Esophagus muscularis mucosa (tissue), 4 donors: ENCODE data around the gene VPREB3. TPM values are rescaled to one million over a fixed set of nuclear protein-coding genes. Genes with fewer than 3 reads are reported as not detected.
A peak's percentile ranks its signal among the peaks of the same experiment; 100 is the strongest.

Experiments
- DNase-seq: peaks from one replicate; pipeline ENCODE4 v3.0.0-alpha.2; 2017; ENCODE audit errors: extremely low spot score
- H3K27ac ChIP-seq, 4 donors: fragments of 200-600 bp; sonication (generic); replicated peaks in 1 of 4; 1 replicate in 3 of 4; 2 replicates in 1 of 4; pipeline ENCODE4 v1.5.1; 2016 to 2019; ENCODE audit warnings: mild to moderate bottlenecking in 1 of 4
- H3K27me3 ChIP-seq, 4 donors: fragments of 200-600 bp; sonication (generic); one replicate each; pipeline versions ENCODE4 v1.5.1 to v1.6.0; 2016 to 2019
- H3K36me3 ChIP-seq, 4 donors: fragments of 200-600 bp; sonication (generic); one replicate each; pipeline ENCODE4 v1.5.1; 2016 to 2019
- H3K4me1 ChIP-seq, 4 donors: fragments of 200-600 bp; sonication (generic); one replicate each; pipeline ENCODE4 v1.5.1; 2016 to 2019
- H3K4me3 ChIP-seq, 4 donors: fragments of 200-600 bp; sonication (generic); 1 replicate in 2 of 4; 2 replicates in 2 of 4; pipeline ENCODE4 v1.5.1; 2016 to 2019; ENCODE audit warnings: mild to moderate bottlenecking in 4 of 4, moderate library complexity in 1 of 4
- H3K9me3 ChIP-seq, 4 donors: fragments of 200-600 bp; sonication (generic); 1 replicate in 3 of 4; 2 replicates in 1 of 4; pipeline ENCODE4 v1.5.1; 2016 to 2019
- CTCF ChIP-seq, 3 experiments: fragments of 200-600 bp in 2 of 3; fragments of 450-650 bp in 1 of 3; sonication (generic) in 2 of 3; IDR thresholded peaks; one replicate each; pipeline ENCODE4 v1.5.1; 2017 to 2019; ENCODE audit warnings: antibody characterized with exemption in 3 of 3, mild to moderate bottlenecking in 2 of 3, moderate library complexity in 1 of 3
- EP300 ChIP-seq: sonication (generic); formaldehyde crosslinking; IDR thresholded peaks from one replicate; pipeline ENCODE4 v1.6.1; 2017; ENCODE audit warnings: antibody characterized with exemption
- POLR2A ChIP-seq: fragments of 450-650 bp; IDR thresholded peaks from one replicate; pipeline ENCODE4 v1.6.1; 2017; ENCODE audit warnings: antibody characterized with exemption, moderate library complexity, mild to moderate bottlenecking, low read depth
- POLR2AphosphoS5 ChIP-seq, 2 donors: sonication (generic); formaldehyde crosslinking; IDR thresholded peaks; one replicate each; pipeline ENCODE4 v1.6.1; 2017; ENCODE audit warnings: antibody characterized with exemption in 2 of 2
- WGBS: methylation state at CpG from one replicate; pipeline ENCODE4 v1.1.5; 2018; 5-methylcytosine and 5-hydroxymethylcytosine counted together
- intact Hi-C: fragments of 100-400 bp; cut with DNase I; formaldehyde crosslinking; loops from one replicate; pipeline ENCODE4 v1.15.1; 2023
- total RNA-seq, 4 donors: library from RNA; depleted of rRNA; stranded (reverse); fragments of >200 nt; gene quantifications; one replicate each; pipeline versions ENCODE4 v1.1.0 to v1.2.1, GENCODE V29; 2016

VPREB3 gene
- total RNA-seq, 4 donors from 2014 or later = not detected

- Histone ChIP-seq H3K9me3 (no peaks in the 10 kb centered on the region), H3K27me3 (no peaks in the 10 kb centered on the region), H3K27ac (peak overlapping the region; percentile 5 to 79 (median 73)), H3K4me3 (peak overlapping the region; percentile 63 to 72 (median 67)), H3K36me3 (no peaks in the 10 kb centered on the region), H3K4me1 (peaks cover 49 to 82% (median 73%) of the 10 kb centered on the region in 4 donors)
- intact Hi-C loops = no loop called here
- WGBS = 59% methylated on average over 7 of the region's 7 CpGs
- no peak for DNase-seq
- TF ChIP-seq EP300 (no peak), CTCF (IDR thresholded peaks at IDR 0.05) (no peak), POLR2A (no peak), POLR2AphosphoS5 (IDR thresholded peaks at IDR 0.05) (no peak)
Observed at GRCh38 chr22:23773483-23774113, 19.4 kb upstream of the VPREB3 start.

GRCh38 chr22:23772649-23773473 lies 18.6 kb upstream of the VPREB3 start, which contains the start of gene MMP11:
MMP11 (plus strand) TSS chr22:23772849; CDS start chr22:23772871, 22 bp downstream.
- DNase-seq = no peak
- H3K9me3 ChIP-seq = no peaks in the 10 kb centered on the region
- no peaks in the 10 kb centered on the region for H3K36me3 ChIP-seq
- TF ChIP-seq EP300 (no peak), CTCF (IDR thresholded peaks at IDR 0.05) (peak in 2 of 3 experiments; percentile 3 to 10)
- no peaks in the 10 kb centered on the region for H3K27me3 ChIP-seq
- intact Hi-C loops = no loop called here
- H3K27ac ChIP-seq = peak within 1 kb of the TSS; percentile 69 to 79 (median 74)
- peak within 1 kb of the TSS; percentile 63 to 72 (median 67) for H3K4me3 ChIP-seq
- H3K4me1 ChIP-seq = peaks cover 48 to 83% (median 75%) of the 10 kb centered on the region in 4 donors
- WGBS = 25% methylated on average over 9 of the region's 79 CpGs

- peak overlapping the region; percentile 69 to 79 (median 74) for H3K27ac ChIP-seq
- H3K4me3 ChIP-seq = peak overlapping the region; percentile 63 to 72 (median 67)
- peaks cover 46 to 82% (median 74%) of the 10 kb centered on the region in 4 donors for H3K4me1 ChIP-seq
- no peak for DNase-seq
- no peaks in the 10 kb centered on the region for H3K27me3 ChIP-seq
- WGBS = 22% methylated on average over 3 of the region's 6 CpGs
- H3K9me3 ChIP-seq = no peaks in the 10 kb centered on the region
- no peaks in the 10 kb centered on the region for H3K36me3 ChIP-seq
- TF ChIP-seq EP300 (no peak), POLR2AphosphoS5 (IDR thresholded peaks at IDR 0.05) (no peak), POLR2A (no peak), CTCF (IDR thresholded peaks at IDR 0.05) (no peak)
- intact Hi-C loops = no loop called here
Observed at GRCh38 chr22:23772315-23772648, 18.1 kb upstream of the VPREB3 start.

GRCh38 chr22:23769321-23769965 lies 15.2 kb upstream of the VPREB3 start:
- 72% methylated on average over 5 of the region's 6 CpGs for WGBS
- H3K27ac ChIP-seq = peak overlapping the region in 3 of 4 donors; percentile 89 to 91 (median 91)
- no peak for DNase-seq
- peaks cover 0 to 18% (median 2%) of the 10 kb centered on the region in 4 donors for H3K36me3 ChIP-seq
- TF ChIP-seq CTCF (IDR thresholded peaks at IDR 0.05) (no peak), POLR2A (no peak), EP300 (no peak), POLR2AphosphoS5 (IDR thresholded peaks at IDR 0.05) (no peak)
- no peak overlapping the region for H3K4me3 ChIP-seq
- H3K9me3 ChIP-seq = no peaks in the 10 kb centered on the region
- intact Hi-C loops = loop anchor here (2.0 to 10.0 kb wide), 3 partner anchors 17 to 225 kb away; partner anchors contain the start of gene SMARCB1
- H3K4me1 ChIP-seq = peaks cover 55 to 96% (median 90%) of the 10 kb centered on the region in 4 donors
- no peaks in the 10 kb centered on the region for H3K27me3 ChIP-seq
